GM23248 (cell line): ENCODE measurements around the gene CYP4A22. TPM values are rescaled to one million over a fixed set of nuclear protein-coding genes. Genes with fewer than 3 reads are reported as not detected.

Experiments used
- DNase-seq: peaks from one replicate; pipeline ENCODE4 v3.0.0-alpha.2; 2015
- H2AFZ ChIP-seq: fragments of 200-600 bp; sonication (generic); 2 replicates; pipeline ENCODE4 v1.6.1; 2016; ENCODE audit warnings: antibody characterized with exemption
- H3F3A ChIP-seq: fragments of 200-600 bp; sonication (generic); 2 replicates; pipeline ENCODE4 v1.6.1; 2016; ENCODE audit warnings: mild to moderate bottlenecking, antibody characterized with exemption, mixed run types; ENCODE audit not compliant: insufficient read depth
- H3K27ac ChIP-seq: fragments of 200-600 bp; sonication (generic); 2 replicates; pipeline ENCODE4 v1.5.1; 2016; ENCODE audit warnings: mild to moderate bottlenecking
- H3K27me3 ChIP-seq: fragments of 200-600 bp; sonication (generic); replicated peaks from 2 replicates; pipeline ENCODE4 v1.6.1; 2016; ENCODE audit warnings: mild to moderate bottlenecking; ENCODE audit not compliant: insufficient read depth
- H3K36me3 ChIP-seq: fragments of 200-600 bp; sonication (generic); 2 replicates; pipeline ENCODE4 v1.6.1; 2016; ENCODE audit warnings: low read depth, mild to moderate bottlenecking
- H3K4me1 ChIP-seq: fragments of 200-600 bp; sonication (generic); 2 replicates; pipeline ENCODE4 v1.6.1; 2016; ENCODE audit warnings: mild to moderate bottlenecking; ENCODE audit not compliant: insufficient read depth
- H3K4me2 ChIP-seq: fragments of 200-600 bp; sonication (generic); one replicate; pipeline ENCODE4 v1.6.1; 2016; ENCODE audit warnings: mild to moderate bottlenecking; ENCODE audit not compliant: unreplicated experiment
- H3K4me3 ChIP-seq: fragments of 200-600 bp; sonication (generic); 2 replicates; pipeline ENCODE4 v1.5.1; 2016; ENCODE audit warnings: mild to moderate bottlenecking
- H3K79me2 ChIP-seq: fragments of 200-600 bp; sonication (generic); 2 replicates; pipeline ENCODE4 v1.6.1; 2016; ENCODE audit warnings: mild to moderate bottlenecking; ENCODE audit not compliant: insufficient read depth
- H3K9ac ChIP-seq: fragments of 200-600 bp; sonication (generic); 2 replicates; pipeline ENCODE4 v1.6.1; 2016; ENCODE audit warnings: mild to moderate bottlenecking
- H3K9me2 ChIP-seq: fragments of 200-600 bp; sonication (generic); 2 replicates; pipeline ENCODE4 v1.6.1; 2016; ENCODE audit warnings: mixed run types, mild to moderate bottlenecking, moderate library complexity; ENCODE audit not compliant: insufficient read depth
- H3K9me3 ChIP-seq: fragments of 200-600 bp; sonication (generic); one replicate; pipeline ENCODE4 v1.6.1; 2017; ENCODE audit warnings: low read depth
- H4K20me1 ChIP-seq: fragments of 200-600 bp; sonication (generic); 2 replicates; pipeline ENCODE4 v1.6.0; 2016; ENCODE audit not compliant: insufficient read depth
- EZH2 ChIP-seq: fragments of 200-600 bp; sonication (generic); IDR thresholded peaks from 2 replicates; pipeline ENCODE4 v1.6.1; 2018; ENCODE audit warnings: antibody characterized with exemption, mild to moderate bottlenecking; ENCODE audit not compliant: insufficient read depth, poor library complexity, severe bottlenecking
- EZH2phosphoT487 ChIP-seq: fragments of 200-600 bp; sonication (generic); IDR thresholded peaks from 2 replicates; pipeline ENCODE4 v1.6.1; 2018; ENCODE audit warnings: antibody characterized with exemption, moderate library complexity, mild to moderate bottlenecking, low read depth; ENCODE audit not compliant: insufficient read depth
- WGBS, 2 experiments: methylation state at CpG; one replicate each; pipeline ENCODE4 v1.1.6; 2015 to 2017; ENCODE audit warnings: low lambda C conversion rate in 2 of 2, low coverage in 1 of 2; ENCODE audit errors: missing lambda C conversion rate in 2 of 2; 5-methylcytosine and 5-hydroxymethylcytosine counted together
- in situ Hi-C: fragments of 300-500 bp; cut with MboI; formaldehyde crosslinking; loops from 2 replicates; pipeline ENCODE4 v1.15.0; 2020
- polyA plus RNA-seq: library from polyadenylated mRNA; unstranded; fragments of >200 nt; fragmentation: Nextera tagmentation; extraction: Ambion mirVana; gene quantifications from 2 replicates; pipeline ENCODE4 v1.2.1, GENCODE V29; 2016
- total RNA-seq: library from RNA; depleted of rRNA; stranded (reverse); fragments of >200 nt; shearing (Covaris generic); gene quantifications from 2 replicates; pipeline ENCODE4 v1.2.3, GENCODE V29; 2014

Gene CYP4A22
- total and polyA plus RNA-seq, 2 experiments from 2014 or later, result not detected

GRCh38 chr1:47182676-47183235, 45.5 kb downstream of the CYP4A22 start:
- Histone ChIP-seq H3K79me2 (no peaks in the 10 kb centered on the region), H3K4me3 (no peak overlapping the region), H3K9me2 (no peaks in the 10 kb centered on the region), H2AFZ (no peak overlapping the region), H3K27me3 (no peaks in the 10 kb centered on the region), H3K9ac (no peak overlapping the region), H3K9me3 (no peaks in the 10 kb centered on the region), H3F3A (0 out of 2 replicates have a peak, but pooled peaks cover 3% of the 10 kb centered on the region), H3K4me1 (no peaks in the 10 kb centered on the region), H3K4me2 (no peak overlapping the region), H3K36me3 (no peaks in the 10 kb centered on the region), H4K20me1 (no peaks in the 10 kb centered on the region), H3K27ac (no peak overlapping the region)
- WGBS, 2 experiments, result 57 to 64% methylated on average over 7 of the region's 7 CpGs
- in situ Hi-C loops, result no loop called here
- TF ChIP-seq EZH2 (no peak), EZH2phosphoT487 (no peak)
- DNase-seq, result no peak

- TF ChIP-seq EZH2 (no peak), EZH2phosphoT487 (no peak)
- no peaks in the 10 kb centered on the region for H3K9me3 ChIP-seq
- no peak overlapping the region for H3K4me3 ChIP-seq
- no peak overlapping the region for H3K9ac ChIP-seq
- H3K27ac ChIP-seq, result no peak overlapping the region
- DNase-seq, result no peak
- H3K9me2 ChIP-seq, result no peaks in the 10 kb centered on the region
- 0 out of 2 replicates have a peak, but pooled peaks cover 3% of the 10 kb centered on the region for H3F3A ChIP-seq
- H3K4me2 ChIP-seq, result no peak overlapping the region
- no peaks in the 10 kb centered on the region for H3K4me1 ChIP-seq
- H2AFZ ChIP-seq, result no peak overlapping the region
- no peaks in the 10 kb centered on the region for H3K79me2 ChIP-seq
- no peaks in the 10 kb centered on the region for H4K20me1 ChIP-seq
- no peaks in the 10 kb centered on the region for H3K36me3 ChIP-seq
- 52 to 56% methylated on average over 9 to 11 of the region's 11 CpGs for WGBS, 2 experiments
- in situ Hi-C loops, result no loop called here
- H3K27me3 ChIP-seq, result no peaks in the 10 kb centered on the region
Measured at GRCh38 chr1:47183308-47184089, 46.3 kb downstream of the CYP4A22 start.

- H3K9ac ChIP-seq, result no peak overlapping the region
- no peaks in the 10 kb centered on the region for H3K79me2 ChIP-seq
- H3K4me2 ChIP-seq, result no peak overlapping the region
- no peaks in the 10 kb centered on the region for H3K4me1 ChIP-seq
- 45 to 50% methylated on average over 5 of the region's 5 CpGs for WGBS, 2 experiments
- no peaks in the 10 kb centered on the region for H3K27me3 ChIP-seq
- no peak overlapping the region for H2AFZ ChIP-seq
- in situ Hi-C loops, result no loop called here
- no peak for TF ChIP-seq EZH2phosphoT487
- no peak for TF ChIP-seq EZH2
- peak; percentile 48 for DNase-seq
- no peak overlapping the region for H3K4me3 ChIP-seq
- no peaks in the 10 kb centered on the region for H3K9me3 ChIP-seq
- no peak overlapping the region for H3K27ac ChIP-seq
- no peaks in the 10 kb centered on the region for H4K20me1 ChIP-seq
- no peaks in the 10 kb centered on the region for H3K36me3 ChIP-seq
- H3F3A ChIP-seq, result 0 out of 2 replicates have a peak, but pooled peaks cover 3% of the 10 kb centered on the region
- no peaks in the 10 kb centered on the region for H3K9me2 ChIP-seq
Measured at GRCh38 chr1:47184090-47184821, 47.0 kb downstream of the CYP4A22 start.

- Histone ChIP-seq H3K4me1 (no peaks in the 10 kb centered on the region), H3F3A (no peaks in the 10 kb centered on the region), H3K27me3 (no peaks in the 10 kb centered on the region), H3K79me2 (no peaks in the 10 kb centered on the region), H3K9ac (no peak overlapping the region), H4K20me1 (no peaks in the 10 kb centered on the region), H3K36me3 (no peaks in the 10 kb centered on the region), H3K27ac (no peak overlapping the region), H2AFZ (no peak overlapping the region), H3K4me2 (no peak overlapping the region), H3K9me3 (no peaks in the 10 kb centered on the region), H3K4me3 (no peak overlapping the region), H3K9me2 (no peaks in the 10 kb centered on the region)
- WGBS, 2 experiments, result 78 to 80% methylated on average over 14 of the region's 14 CpGs
- in situ Hi-C loops, result loop anchor here (5.0 kb wide), 1 partner anchor 522 kb away; no protein-coding TSS in a partner anchor
- DNase-seq, result no peak
- TF ChIP-seq EZH2phosphoT487 (no peak), EZH2 (no peak)
Measured at GRCh38 chr1:47184822-47185677, 47.8 kb downstream of the CYP4A22 start.
